CD4-positive, alpha-beta T cell treated with Interleukin-21 for 1 hour (primary cell): Measurements from ENCODE around the gene RIN1.
"Not testable (repeated sequence)": the region's sequence is repeated elsewhere in the genome, so short reads cannot be mapped to it uniquely, and the experiment has no call there.

ENCODE experiments used
- DNase-seq: peaks from one replicate; pipeline ENCODE4 v3.0.0-alpha.2; 2020

Gene RIN1, protein sequence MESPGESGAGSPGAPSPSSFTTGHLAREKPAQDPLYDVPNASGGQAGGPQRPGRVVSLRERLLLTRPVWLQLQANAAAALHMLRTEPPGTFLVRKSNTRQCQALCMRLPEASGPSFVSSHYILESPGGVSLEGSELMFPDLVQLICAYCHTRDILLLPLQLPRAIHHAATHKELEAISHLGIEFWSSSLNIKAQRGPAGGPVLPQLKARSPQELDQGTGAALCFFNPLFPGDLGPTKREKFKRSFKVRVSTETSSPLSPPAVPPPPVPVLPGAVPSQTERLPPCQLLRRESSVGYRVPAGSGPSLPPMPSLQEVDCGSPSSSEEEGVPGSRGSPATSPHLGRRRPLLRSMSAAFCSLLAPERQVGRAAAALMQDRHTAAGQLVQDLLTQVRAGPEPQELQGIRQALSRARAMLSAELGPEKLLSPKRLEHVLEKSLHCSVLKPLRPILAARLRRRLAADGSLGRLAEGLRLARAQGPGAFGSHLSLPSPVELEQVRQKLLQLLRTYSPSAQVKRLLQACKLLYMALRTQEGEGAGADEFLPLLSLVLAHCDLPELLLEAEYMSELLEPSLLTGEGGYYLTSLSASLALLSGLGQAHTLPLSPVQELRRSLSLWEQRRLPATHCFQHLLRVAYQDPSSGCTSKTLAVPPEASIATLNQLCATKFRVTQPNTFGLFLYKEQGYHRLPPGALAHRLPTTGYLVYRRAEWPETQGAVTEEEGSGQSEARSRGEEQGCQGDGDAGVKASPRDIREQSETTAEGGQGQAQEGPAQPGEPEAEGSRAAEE

DNA sequence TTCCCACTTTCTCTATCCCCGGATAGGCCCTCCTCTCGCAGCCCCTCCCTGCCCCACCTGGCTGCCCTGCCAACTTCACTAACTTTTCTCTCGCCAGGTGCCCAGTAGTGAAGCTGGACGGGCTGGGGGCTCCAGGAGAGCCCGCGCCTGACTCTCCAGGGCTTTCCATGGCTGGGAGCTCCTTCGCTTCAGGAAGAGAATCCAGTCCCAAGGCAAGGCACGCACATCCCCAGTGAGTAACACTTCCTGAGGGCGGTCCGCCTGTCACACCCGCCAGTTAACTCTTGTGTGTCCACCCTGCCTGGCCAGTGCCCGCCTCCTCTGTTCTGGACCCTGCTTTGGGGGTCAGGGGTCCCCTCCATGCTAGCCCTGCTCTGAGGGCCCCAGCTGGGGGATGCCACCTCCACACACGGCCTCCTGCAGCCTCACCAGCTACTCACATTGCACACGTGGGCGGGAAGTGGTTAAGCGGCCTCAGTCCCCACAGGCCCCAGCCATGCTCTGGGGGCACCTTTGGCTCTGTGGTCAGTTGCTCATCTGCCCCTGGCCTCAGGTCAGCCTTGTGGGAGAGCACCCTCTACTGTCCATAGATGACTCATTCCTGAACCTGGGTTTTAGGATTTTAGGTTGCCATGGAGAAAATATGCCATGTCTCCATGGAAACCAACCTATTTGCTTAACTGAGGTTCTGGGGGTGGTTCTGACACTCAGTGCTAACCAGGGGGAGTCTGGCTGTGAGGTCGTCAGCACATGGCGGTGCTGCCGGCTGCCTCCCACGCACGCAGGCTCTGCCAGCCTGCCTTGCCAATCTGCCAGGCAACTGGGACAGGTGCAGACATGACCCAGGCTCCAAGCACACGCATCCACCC lies at the start of gene RIN1:
RIN1 (minus strand) TSS at position 201 of the 869 bp plus-strand sequence; CDS start at position 169, 32 bp downstream.
- DNase-seq: peak; percentile 54

DNA sequence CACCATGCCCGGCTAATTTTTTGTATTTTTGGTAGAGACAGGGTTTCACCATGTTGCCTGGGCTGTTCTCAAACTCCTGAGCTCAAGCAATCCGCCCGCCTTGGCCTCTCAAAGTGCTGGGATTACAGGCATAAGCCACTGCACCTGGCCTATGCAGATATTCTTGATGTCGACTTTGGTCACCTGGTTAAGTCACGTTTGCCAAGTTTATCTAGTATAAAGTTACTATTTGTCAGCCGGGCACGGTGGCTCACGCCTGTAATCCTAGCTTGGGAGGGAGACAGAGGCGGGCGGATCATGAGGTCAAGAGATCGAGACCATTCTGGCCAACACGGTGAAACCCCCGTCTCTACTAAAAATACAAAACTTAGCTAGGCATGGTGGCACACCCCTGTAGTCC lies 48.1 kb upstream of the RIN1 start:
- not testable (repeated sequence) for DNase-seq

DNA sequence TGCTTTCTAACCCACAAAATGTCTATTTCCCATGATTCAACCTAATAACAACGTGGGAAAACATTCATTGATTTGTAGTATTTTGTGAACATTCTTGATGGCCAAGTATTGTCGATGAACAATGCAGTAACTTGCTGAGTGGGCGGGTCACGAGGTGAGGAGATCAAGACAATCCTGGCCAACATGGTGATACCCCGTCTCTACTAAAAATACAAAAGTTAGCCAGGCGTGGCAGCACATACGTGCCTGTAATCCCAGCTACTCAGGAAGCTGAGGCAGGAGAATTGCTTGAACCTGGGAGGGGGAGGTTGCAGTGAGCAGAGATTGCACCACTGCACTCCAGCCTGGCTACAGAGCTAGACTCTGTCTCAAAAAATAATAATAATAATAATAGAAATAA lies 44.0 kb upstream of the RIN1 start:
- not testable (repeated sequence) for DNase-seq

DNA sequence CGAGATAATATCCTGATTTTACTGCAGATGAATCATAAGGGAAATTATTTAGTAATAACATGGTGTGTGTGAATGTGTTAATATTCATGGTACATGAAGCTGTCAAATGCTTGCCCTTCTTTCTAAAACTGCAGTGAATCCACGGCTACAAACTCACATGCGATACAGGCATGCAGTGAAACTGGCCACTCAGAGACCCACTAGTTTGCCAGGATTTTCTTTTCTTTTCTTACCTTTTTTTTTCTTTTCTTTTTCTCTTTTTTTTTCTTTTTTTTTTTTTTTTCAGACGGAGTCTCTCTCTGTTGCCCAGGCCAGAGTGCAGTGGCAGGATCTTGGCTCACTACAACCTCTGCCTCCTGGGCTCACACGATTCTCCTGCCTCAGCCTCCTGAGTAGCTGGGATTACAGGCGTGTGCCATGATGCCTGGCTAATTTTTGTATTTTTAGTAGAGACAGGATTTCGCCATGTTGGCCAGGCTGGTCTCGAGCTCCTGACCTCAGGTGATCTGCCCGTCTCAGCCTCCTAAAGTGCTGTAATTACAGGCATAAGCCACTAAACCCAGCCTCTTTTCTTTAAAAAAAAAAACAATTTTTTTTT lies 37.6 kb upstream of the RIN1 start:
- DNase-seq: not testable (repeated sequence)

DNA sequence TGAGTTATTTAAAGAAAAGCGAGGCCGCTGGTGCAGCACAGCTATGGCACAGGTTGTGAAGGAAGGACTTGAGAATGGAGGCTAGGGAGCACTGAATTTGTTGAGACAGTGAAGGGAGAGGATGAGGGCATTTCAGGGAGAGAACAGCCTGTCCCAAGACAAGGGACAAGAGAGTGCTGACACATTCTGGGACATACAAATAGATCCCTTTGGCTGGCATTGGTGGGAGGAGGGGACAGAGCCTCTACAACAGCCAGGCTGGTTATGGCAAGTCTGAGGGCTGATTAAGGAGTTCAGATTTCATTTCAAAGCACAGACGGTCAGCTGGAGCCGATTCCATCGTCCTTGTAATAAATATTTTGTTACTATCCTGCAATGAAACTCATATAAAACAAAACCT lies 37.0 kb upstream of the RIN1 start:
- DNase-seq: no peak

DNA sequence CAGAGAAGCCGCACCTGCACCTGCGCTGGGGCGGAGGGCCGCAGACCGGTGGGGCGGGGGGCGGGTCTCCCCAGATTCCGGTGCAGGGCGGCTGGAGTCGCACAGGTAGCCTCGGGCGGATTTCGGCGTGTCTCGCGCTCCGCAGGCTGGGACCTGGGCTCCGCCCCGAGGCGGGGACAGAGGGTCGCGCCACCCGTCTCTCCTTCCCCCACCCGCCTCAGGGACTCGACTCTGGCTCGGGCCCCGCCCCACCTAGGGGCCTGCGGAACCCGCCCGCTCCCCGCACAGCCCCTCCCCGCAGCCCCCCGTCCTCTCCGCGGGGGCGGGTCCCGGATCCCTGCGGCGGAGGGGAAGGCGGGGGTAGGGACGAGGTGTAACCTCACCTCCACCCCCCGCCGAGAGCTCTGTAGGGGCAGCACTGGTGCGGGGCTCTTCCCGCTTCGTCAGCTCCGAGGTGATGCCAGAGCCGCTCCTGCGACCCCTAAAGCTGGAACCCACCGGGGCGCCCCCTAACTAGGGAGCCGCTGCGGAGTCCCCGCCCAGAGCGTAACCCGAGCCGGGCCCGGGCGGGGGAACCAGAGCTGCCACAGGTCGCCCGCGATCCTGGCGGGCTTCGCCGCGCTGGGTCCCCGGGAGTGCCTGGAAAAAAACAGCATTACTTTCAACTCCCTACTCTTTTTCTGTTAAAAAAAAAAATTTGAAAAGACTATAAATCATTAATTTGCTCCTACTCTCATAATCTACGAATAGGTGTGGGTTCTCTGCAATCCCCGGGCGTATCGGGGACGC lies 35.6 kb upstream of the RIN1 start, which contains the start of gene SLC29A2:
SLC29A2 (minus strand) TSS at position 134 of the 789 bp plus-strand sequence. CDS start 169 bp downstream, outside the sequence.
- DNase-seq: peak; percentile 83

DNA sequence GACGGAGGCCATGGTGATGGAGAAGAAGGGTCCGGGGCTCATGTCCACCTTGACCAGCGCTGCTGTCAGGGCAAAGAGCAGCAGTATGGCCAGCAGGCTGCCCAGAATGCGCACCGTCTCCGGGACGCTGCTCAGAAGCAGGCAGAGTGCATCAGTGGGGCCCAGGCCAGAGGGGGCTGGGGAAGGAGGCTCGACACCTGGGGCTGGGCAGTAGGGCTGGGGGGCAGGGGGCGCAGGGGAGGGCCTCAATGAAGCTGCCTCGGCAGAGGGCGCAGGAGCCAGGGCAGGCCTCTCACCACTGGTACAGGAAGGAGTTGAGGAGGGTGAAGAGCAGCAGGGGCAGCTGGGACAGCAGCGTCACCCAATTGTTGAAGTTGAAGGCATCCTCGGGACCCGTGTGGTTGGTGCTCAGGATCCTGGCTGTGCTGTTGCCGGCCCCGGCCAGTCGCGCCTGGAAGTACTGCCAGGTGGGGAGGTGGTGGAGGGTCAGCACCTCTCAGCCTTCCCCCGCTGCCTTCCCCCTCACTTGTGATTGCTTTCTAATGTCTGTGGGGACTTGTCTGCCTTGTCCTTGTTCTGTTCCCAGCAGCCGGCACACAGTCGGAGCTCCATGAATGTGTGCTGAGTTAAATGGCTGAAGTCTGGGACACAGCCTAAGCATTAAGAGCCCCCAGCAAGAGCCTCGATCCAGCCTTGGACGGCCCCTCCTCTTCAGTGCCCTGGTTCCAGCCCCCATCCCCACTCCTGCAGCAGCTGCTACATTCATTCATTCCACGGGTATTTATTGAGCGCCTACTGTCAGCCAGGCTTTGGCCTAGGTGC lies 33.0 kb upstream of the RIN1 start:
- DNase-seq: no peak

DNA sequence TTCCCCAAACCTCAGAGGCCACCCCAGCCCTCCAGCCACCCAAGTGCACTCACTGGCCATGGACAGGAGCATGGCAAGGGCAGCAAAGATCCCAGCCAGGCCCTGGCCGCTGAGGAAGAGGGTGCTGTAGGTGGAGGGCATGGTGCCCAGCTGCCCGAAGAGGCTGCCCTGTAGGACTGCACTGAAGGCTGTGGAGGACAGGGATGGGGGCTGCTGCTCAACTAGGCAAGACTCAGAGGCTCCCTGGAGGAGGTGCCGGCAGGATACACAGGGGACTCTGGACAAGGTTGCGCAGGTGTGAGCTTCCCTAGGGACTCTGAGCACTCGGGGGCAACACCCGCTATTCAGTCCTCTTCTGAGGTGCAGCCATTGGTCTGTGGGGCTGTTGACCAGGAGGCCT lies 32.2 kb upstream of the RIN1 start:
- DNase-seq: no peak

DNA sequence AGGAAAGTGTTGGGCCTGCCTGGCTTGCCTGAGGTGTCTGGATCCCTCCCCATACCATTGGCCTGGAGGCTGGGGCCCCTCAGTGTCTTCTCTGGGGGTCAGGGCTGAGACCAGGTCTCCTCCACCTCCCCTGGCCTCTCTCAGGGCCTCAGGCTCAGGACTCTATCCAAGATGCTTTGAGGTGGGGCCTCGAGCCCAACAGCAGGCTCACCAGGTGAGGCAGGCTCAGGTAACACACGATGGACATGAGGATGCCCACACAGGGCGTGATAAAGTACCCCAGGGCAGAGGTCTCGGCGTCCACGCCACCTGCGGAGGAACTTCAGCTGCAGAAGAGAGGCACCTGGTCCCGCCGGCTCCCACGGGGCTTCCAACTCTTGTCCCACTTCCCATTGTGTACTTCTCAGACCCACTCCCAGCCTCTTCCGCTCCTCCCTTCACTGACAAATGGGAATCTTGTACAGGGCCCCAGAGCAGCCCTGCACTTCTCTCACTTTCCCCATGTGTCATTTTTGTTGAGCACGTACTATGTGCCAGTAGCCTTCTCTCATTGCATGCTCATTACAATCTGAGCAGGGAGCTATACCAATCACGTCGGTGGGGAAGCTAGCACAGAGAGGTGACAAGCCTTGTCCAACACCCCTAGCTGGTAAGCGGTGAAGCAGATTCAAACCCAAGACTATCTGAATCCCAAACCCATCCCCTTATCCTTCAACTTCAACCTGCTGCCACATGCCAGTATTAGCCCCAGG lies 31.5 kb upstream of the RIN1 start:
- DNase-seq: no peak

DNA sequence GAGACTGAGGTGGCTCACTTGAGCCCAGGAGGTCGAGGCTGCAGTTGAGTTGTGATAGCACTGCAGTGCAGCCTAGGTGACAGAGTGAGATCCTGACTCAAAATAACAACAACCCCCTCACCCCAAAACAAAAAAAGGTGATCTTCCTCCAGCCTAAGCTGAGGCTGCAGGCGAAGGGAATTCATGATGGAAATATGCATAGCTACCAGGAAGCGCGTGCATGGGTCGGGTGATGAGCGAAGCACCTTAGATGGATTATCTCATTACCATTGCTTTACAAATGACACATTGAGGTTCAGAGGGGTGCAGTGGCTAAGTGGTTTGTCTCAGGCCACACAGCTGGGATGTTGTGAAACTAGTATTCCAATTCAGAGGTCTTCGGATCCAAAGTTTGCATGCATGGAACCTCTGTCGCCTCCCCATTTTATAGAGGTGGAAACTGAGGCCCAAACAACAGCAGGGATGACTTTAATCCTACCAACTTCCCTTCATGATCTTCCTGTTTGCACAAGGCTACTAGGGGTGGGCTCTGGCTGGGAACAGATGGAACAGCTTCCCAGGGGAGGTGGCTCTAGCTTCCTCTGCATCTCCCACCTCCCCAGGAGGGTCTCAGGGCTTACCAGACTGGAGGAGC lies 30.7 kb upstream of the RIN1 start:
- DNase-seq: no peak

DNA sequence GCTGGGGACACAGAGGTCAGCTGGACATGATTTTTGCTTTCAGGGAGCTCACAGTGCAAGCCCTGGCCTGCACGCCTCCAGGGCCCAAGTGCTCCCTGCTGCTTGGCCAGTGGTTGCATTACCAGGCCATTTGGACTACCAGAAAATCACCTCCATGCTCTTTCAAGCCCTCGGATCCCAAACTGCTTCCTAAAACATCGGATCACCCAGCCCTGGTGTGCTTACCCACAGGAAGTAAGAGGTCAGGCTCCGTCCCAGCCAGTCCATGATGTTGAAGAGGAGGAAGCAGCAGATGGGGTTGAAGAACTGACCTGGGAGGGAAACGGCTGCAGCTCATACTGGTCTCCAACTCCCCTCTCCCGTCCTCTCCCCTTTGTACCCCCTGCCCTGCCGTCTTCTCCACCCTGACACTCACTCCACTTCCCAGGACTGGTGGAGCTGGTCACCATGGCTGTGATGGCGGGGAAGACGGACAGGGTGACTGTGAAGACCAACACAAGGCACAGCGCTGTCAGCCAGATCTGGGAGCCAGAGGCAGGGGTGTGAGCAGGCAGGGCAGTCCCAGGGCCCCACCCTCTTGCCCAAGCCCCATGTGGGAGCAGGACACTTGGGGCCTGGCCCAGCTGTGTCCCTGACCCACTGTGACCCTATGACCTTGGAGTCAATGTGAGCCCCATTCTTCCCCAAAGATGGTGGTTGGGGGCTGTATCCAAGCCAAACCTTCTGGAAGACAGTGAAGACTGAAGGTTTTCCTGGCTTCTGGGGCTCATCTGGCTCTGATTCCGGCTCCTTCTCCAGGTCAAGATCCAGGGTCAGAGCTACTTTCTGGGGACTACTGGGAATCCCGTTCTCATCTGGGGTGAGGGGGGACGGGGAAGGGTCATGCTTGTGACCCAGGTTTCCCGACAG lies 29.7 kb upstream of the RIN1 start:
- no peak for DNase-seq

DNA sequence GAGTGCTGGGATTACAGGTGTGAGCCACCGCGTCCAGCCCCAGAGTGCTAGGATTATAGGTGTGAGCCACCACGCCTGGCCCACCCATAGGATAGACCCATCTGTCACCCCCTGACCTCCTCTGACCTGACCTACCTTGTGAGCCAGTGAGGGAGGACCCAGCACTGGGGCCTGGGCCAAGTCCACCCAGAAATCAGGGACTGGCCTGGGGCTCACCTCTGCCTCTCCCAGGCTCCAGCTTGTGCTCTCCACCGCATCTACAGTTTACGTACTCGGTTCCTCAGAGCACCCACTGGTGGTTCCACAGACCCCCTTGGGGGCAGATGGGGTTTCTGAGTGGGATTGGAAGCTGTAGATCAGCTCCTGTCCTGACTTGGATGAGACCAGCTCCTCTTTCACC lies 28.9 kb upstream of the RIN1 start:
- no peak for DNase-seq

DNA sequence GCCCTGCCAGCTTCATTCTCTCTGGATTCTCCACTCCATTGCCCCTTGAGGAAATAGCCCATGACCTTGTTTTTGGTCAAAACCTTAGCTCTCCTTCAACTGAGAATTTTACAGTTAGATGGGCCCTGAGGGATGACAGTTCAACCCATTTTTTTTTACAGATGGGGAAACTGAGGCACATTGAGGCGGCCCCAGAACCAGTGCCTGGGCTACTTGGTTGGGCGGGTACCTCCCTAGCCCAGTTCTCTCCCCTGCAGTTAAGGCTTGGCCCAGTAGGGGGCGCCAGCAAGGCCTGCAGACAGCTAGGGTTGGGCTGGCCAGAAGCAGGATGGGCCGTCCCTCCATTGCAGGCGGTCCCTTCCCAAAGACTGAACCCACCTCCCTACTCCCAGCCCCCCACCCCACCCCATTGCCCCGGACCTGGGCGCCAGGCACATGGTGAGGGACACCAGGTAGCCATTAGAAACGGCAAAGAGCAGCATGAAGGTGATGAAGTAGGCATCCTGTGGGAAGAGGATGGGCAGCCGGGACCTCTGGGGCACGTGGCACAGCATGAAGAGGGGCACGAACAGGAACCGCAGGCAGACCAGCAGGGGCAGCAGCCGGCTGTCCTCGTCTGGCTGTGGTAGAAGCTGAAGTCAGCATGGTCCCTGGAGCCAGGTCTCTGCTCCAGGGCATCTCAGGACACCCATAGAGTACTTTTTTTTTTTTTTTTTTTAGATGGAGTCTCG lies 27.7 kb upstream of the RIN1 start:
- DNase-seq: peak; percentile 67

DNA sequence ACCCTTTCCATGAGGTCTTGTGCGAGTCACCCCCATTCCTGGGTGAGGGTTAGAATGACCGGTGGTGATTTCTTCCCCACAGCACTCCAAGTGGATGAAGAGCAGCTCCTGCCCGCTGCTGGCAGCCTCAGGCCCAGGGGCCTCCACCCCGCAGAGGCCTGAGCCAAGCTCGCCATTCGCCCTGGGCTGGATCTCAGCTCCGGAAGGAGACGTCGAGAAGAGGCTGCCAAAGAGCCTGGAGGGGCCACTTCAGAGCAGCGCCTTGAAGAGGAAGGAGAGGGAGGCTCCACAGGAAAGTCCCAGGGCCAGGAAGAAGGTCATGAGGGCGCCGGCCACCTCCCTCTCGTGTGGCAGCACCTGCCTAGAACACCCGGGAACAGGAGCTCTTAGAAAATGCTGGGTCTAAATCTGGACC lies 27.0 kb upstream of the RIN1 start:
- DNase-seq: no peak

DNA sequence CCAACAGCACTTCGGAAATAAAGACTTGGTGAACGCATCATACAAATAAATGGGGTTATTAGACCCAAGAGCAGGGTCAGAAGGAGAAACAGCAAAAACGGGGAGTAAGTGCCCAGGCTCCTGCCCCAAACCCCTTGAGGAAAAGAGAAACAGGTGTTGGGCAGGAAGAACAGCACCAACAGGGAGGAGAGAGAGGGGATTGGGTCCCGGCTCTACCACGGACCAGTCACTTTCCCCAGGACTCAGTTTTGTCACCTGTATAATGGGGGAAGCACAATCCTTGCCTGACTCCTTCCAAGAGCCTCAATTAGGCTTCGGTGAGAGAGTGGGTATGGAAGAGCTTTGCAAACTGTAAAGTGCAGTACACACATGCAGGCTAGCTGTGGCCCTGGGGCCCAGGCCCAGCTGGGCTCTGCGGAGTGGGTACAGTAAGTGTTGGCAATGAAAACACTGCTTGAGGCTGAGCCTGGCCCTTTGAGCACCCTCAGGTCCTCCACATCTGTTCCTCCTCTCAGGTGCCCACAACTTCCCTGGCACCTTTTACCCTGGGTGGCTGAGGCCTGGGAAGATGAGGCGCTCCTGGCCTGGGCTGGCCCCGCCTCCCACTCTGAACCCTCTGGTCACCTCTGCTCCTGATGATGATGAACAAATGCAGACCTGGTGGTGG lies 26.4 kb upstream of the RIN1 start:
- no peak for DNase-seq

DNA sequence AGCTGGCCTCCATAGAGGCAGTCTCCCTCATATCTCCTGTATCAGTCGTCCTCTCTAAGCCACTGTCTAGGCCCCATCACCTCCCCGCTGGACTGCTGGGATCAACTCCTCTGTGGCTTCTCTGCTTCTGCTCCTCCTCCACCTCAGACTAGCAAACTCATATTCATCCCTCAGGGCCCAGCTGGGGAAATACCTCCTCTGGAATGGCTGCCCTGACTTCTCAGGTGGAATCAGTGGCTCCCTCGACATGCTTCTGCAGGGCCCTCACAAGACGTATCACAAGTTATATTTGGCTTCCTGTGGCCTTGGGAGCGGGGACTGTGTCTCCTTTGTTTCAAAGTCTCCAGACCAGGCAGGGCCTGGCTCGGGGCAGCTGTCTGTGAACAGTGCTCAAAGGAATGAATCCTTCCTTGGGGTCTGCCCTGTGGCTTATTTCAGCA lies 25.3 kb upstream of the RIN1 start:
- DNase-seq: no peak
